Measurements from ENCODE around the gene MAZ.
"Not testable (repeated sequence)": the region's sequence is repeated elsewhere in the genome, so short reads cannot be mapped to it uniquely, and the experiment has no call there.

The MAZ gene

GRCh38 chr16:29784901-29785500 is 21.3 kb upstream of the MAZ start:
- DNase-seq, result peak; percentile 85

GRCh38 chr16:29787155-29787554 is 19.2 kb upstream of the MAZ start:
- DNase-seq, result not testable (repeated sequence)

- DNase-seq, result no peak
These were observed 16.6 kb upstream of the MAZ start for GRCh38 chr16:29789775-29790182.

GRCh38 chr16:29790183-29790948 is 16.0 kb upstream of the MAZ start, which contains the start of gene KIF22:
Gene KIF22, plus strand, starts transcription at chr16:29790751. Its CDS starts 9 bp downstream, at chr16:29790760.
- DNase-seq, result peak; percentile 100

GRCh38 chr16:29790949-29791844 is 15.1 kb upstream of the MAZ start:
- no peak for DNase-seq

GRCh38 chr16:29791845-29792807 is 14.2 kb upstream of the MAZ start:
- DNase-seq, result no peak

- DNase-seq, result not testable (repeated sequence)
These were observed 13.2 kb upstream of the MAZ start for GRCh38 chr16:29793153-29793552.

- no peak for DNase-seq
These were observed 12.1 kb upstream of the MAZ start for GRCh38 chr16:29794231-29794710.

- no peak for DNase-seq
These were observed 3.9 kb upstream of the MAZ start for GRCh38 chr16:29802416-29802935.

GRCh38 chr16:29804020-29804419 is 2.3 kb upstream of the MAZ start:
- no peak for DNase-seq

- DNase-seq, result peak; percentile 51
These were observed 1.7 kb upstream of the MAZ start for GRCh38 chr16:29804455-29805231.

- DNase-seq, result peak; percentile 99
These were observed 864 bp upstream of the MAZ start for GRCh38 chr16:29805232-29806098.

GRCh38 chr16:29806641-29807425 is 504 bp downstream of the MAZ start:
- peak; percentile 85 for DNase-seq

- DNase-seq, result peak; percentile 94
These were observed 1.3 kb downstream of the MAZ start for GRCh38 chr16:29807426-29808218.

GRCh38 chr16:29808219-29808900 is 2.0 kb downstream of the MAZ start:
- DNase-seq, result no peak

- DNase-seq, result no peak
These were observed 2.9 kb downstream of the MAZ start for GRCh38 chr16:29809031-29809747.
